ENCODE results near the gene ABHD3. TPM values are rescaled to one million over a fixed set of nuclear protein-coding genes. Genes with fewer than 3 reads are reported as not detected.

Gene ABHD3
- total RNA-seq, 4 donors from 2014 or later: 5.1 to 8.3 (median 7.0) TPM

DNA sequence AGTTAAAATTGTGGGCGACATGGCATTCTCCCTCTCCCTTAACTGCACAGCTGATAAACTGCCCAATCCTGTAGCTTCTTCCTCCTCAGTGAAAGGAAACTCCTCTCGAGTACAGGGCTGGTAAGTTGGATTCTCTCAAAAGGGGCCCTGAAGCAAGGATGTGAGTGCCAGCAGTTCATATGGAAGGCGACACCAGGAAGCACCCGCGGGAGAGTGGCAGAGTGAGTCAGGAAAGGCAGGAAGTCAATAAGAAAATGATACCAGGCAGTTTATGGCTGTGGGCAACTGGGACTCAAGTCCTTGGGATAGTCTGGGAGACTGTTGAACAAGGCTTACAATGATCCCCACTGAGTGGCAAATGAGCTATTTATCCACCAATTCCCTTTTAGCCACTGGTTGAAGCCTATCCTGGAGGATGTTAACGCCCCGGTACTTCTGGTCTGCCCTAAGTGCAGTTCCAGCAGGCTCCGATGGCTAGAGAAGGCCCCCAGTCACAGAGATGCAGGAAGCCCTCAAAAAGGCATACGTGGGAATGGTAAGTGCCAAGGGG is 34.8 kb downstream of the ABHD3 start:
- DNase-seq (ENCODE audit: extremely low spot score): no peak
- H3K9me3 ChIP-seq: no peaks in the 10 kb centered on the region
- intact Hi-C loops (cut with DNase I): no loop called here
- no peak for TF ChIP-seq POLR2AphosphoS5 (IDR thresholded peaks at IDR 0.05)
- TF ChIP-seq, protein P1, sequence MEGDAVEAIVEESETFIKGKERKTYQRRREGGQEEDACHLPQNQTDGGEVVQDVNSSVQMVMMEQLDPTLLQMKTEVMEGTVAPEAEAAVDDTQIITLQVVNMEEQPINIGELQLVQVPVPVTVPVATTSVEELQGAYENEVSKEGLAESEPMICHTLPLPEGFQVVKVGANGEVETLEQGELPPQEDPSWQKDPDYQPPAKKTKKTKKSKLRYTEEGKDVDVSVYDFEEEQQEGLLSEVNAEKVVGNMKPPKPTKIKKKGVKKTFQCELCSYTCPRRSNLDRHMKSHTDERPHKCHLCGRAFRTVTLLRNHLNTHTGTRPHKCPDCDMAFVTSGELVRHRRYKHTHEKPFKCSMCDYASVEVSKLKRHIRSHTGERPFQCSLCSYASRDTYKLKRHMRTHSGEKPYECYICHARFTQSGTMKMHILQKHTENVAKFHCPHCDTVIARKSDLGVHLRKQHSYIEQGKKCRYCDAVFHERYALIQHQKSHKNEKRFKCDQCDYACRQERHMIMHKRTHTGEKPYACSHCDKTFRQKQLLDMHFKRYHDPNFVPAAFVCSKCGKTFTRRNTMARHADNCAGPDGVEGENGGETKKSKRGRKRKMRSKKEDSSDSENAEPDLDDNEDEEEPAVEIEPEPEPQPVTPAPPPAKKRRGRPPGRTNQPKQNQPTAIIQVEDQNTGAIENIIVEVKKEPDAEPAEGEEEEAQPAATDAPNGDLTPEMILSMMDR (IDR thresholded peaks at IDR 0.05): no peak
- TF ChIP-seq POLR2A (IDR thresholded peaks at IDR 0.05; ENCODE audit: low read depth): no peak
- no peak for TF ChIP-seq EP300 (IDR thresholded peaks at IDR 0.05)
- H3K4me1 ChIP-seq: peaks cover 4 to 10% (median 7%) of the 10 kb centered on the region in 4 donors
- WGBS: 81% methylated on average over 9 of the region's 9 CpGs
- no peak overlapping the region for H3K27ac ChIP-seq (replicated peaks in 1 of 4)
- H3K36me3 ChIP-seq: peaks cover 0 to 4% (median 0%) of the 10 kb centered on the region in 4 donors
- H3K27me3 ChIP-seq: no peaks in the 10 kb centered on the region
- H3K4me3 ChIP-seq: no peak overlapping the region

DNA sequence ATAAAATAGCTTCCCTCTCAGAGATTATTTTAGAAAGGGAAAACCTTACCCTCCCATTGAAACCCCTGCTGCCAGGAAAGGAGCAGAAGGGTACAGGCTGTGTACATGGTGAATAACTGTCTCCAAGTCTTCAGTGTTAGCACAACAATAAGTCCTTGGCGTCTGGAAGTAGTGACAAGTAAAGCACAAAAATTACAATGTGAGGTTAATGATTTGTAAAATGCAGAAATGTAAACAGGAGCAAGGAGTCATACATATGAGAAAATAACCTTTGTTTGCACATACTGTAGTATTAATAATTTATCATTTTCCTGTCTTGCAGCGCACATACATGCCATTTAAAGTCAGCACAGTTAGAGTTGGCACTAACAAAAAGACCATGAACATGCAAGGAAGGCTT is 40.5 kb downstream of the ABHD3 start:
- 93% methylated on average over 2 of the region's 2 CpGs for WGBS
- Histone ChIP-seq H3K27ac (replicated peaks in 1 of 4) (no peak overlapping the region), H3K36me3 (peaks cover 0 to 6% (median under 1%) of the 10 kb centered on the region in 4 donors), H3K4me3 (no peak overlapping the region), H3K9me3 (no peaks in the 10 kb centered on the region), H3K4me1 (no peaks in the 10 kb centered on the region), H3K27me3 (no peaks in the 10 kb centered on the region)
- TF ChIP-seq POLR2AphosphoS5 (IDR thresholded peaks at IDR 0.05): no peak
- TF ChIP-seq, protein P1 (IDR thresholded peaks at IDR 0.05): no peak
- TF ChIP-seq POLR2A (IDR thresholded peaks at IDR 0.05; ENCODE audit: low read depth): no peak
- no peak for TF ChIP-seq EP300 (IDR thresholded peaks at IDR 0.05)
- no peak for DNase-seq (ENCODE audit: extremely low spot score)
- intact Hi-C loops (cut with DNase I): no loop called here

DNA sequence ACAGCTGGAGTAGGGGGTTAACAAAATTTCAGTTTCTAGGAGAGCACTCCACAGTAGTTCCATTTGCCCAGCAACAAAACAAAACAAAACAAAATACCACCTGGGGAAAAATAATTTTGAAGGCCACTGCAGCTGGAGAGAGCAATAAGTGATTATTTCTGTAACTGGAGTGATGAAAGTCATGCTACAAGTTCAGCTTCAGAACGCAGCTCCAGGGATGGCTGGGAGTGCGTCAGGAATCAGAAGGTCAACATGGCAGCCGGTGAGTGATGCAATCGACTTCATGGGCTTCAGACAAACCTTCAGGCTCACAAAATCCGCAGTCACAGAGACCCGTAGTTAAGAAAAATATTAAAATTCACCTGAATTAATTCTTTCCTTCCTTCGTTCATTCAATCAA is 41.0 kb downstream of the ABHD3 start:
- Histone ChIP-seq H3K27ac (replicated peaks in 1 of 4) (no peak overlapping the region), H3K36me3 (peaks cover 0 to 6% (median 3%) of the 10 kb centered on the region in 4 donors), H3K4me3 (no peak overlapping the region), H3K9me3 (no peaks in the 10 kb centered on the region), H3K27me3 (no peaks in the 10 kb centered on the region), H3K4me1 (no peaks in the 10 kb centered on the region)
- WGBS: 92% methylated on average over 7 of the region's 7 CpGs
- TF ChIP-seq POLR2AphosphoS5 (IDR thresholded peaks at IDR 0.05): no peak
- TF ChIP-seq, protein P1 (IDR thresholded peaks at IDR 0.05): no peak
- TF ChIP-seq EP300 (IDR thresholded peaks at IDR 0.05): no peak
- no peak for TF ChIP-seq POLR2A (IDR thresholded peaks at IDR 0.05; ENCODE audit: low read depth)
- intact Hi-C loops (cut with DNase I): no loop called here
- DNase-seq (ENCODE audit: extremely low spot score): no peak

DNA sequence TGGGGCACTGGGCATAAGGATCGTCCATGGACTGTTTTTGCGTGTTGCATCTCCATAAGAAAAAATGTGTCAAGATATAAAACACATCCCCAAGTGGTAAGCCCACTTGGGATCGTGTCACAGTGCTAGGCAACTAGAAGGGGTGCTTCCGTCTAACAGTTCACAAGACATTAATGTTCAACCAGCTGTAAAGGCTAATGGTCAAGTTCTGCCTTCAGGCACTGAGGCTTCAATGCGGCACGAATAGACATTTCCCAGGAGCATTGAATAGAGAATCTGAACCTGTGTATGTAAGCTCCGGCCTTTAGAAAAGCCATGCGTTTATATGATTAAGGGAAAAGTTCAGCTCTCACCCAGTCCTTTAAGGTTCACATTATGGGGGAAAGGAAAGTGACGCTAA is 42.0 kb downstream of the ABHD3 start:
- intact Hi-C loops (cut with DNase I): no loop called here
- H3K36me3 ChIP-seq: peaks cover 0 to 15% (median 6%) of the 10 kb centered on the region in 4 donors
- 92% methylated on average over 9 of the region's 9 CpGs for WGBS
- no peak for DNase-seq (ENCODE audit: extremely low spot score)
- no peaks in the 10 kb centered on the region for H3K27me3 ChIP-seq
- no peak overlapping the region for H3K4me3 ChIP-seq
- TF ChIP-seq EP300 (IDR thresholded peaks at IDR 0.05) (no peak), POLR2A (IDR thresholded peaks at IDR 0.05; ENCODE audit: low read depth) (no peak), POLR2AphosphoS5 (IDR thresholded peaks at IDR 0.05) (no peak)
- TF ChIP-seq, protein P1 (IDR thresholded peaks at IDR 0.05): no peak
- H3K27ac ChIP-seq (replicated peaks in 1 of 4): no peak overlapping the region
- H3K9me3 ChIP-seq: no peaks in the 10 kb centered on the region
- H3K4me1 ChIP-seq: no peaks in the 10 kb centered on the region

DNA sequence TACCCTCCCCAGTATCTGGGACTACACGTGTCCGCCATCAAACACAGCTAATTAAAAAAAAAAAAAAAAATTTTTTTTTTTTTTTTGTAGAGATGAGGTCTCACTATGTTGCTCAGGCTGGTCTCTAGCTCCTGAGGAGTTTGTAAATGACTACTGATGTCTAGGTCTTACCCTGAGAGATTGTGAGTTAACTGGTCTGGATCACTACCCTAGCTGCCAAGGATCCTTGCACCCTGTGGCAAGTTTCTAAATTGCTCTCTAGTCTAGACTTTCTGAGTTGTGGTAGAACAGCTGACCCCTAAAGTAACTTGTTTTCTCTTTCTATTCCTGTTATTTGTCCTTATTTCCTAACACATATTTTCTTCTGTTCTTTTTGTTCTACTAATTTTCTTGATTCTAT is 44.5 kb downstream of the ABHD3 start:
- no peak overlapping the region for H3K27ac ChIP-seq (replicated peaks in 1 of 4)
- H3K27me3 ChIP-seq: no peaks in the 10 kb centered on the region
- intact Hi-C loops (cut with DNase I): no loop called here
- WGBS: 88% methylated on average over 2 of the region's 2 CpGs
- H3K9me3 ChIP-seq: no peaks in the 10 kb centered on the region
- no peak for TF ChIP-seq EP300 (IDR thresholded peaks at IDR 0.05)
- no peak for TF ChIP-seq POLR2AphosphoS5 (IDR thresholded peaks at IDR 0.05)
- TF ChIP-seq, protein P1 (IDR thresholded peaks at IDR 0.05): no peak
- no peak for TF ChIP-seq POLR2A (IDR thresholded peaks at IDR 0.05; ENCODE audit: low read depth)
- no peaks in the 10 kb centered on the region for H3K4me1 ChIP-seq
- no peak for DNase-seq (ENCODE audit: extremely low spot score)
- peaks cover 0 to 21% (median 13%) of the 10 kb centered on the region in 4 donors for H3K36me3 ChIP-seq
- H3K4me3 ChIP-seq: no peak overlapping the region

Measured in esophagus muscularis mucosa (tissue), 4 donors.